Glutamatergic neuron (in vitro differentiated cells): ENCODE measurements around the gene PNCK. TPM values are rescaled to one million over a fixed set of nuclear protein-coding genes. Genes with fewer than 3 reads are reported as not detected.
A peak's percentile ranks its signal among the peaks of the same experiment; 100 is the strongest.

ENCODE experiments used
- DNase-seq: peaks from one replicate; pipeline ENCODE4 v3.0.0; 2022
- H3K27ac Mint-ChIP-seq: one replicate; pipeline ENCODE4 v1.8.0; 2020; ENCODE audit warnings: mild to moderate bottlenecking, mixed read lengths, inconsistent platforms; ENCODE audit not compliant: unreplicated experiment
- H3K27me3 Mint-ChIP-seq: one replicate; pipeline ENCODE4 v1.8.0; 2020; ENCODE audit warnings: mild to moderate bottlenecking, moderate library complexity, mixed read lengths, inconsistent platforms; ENCODE audit not compliant: unreplicated experiment
- H3K36me3 Mint-ChIP-seq: one replicate; pipeline ENCODE4 v1.8.0; 2020; ENCODE audit warnings: mild to moderate bottlenecking, mixed read lengths, inconsistent platforms; ENCODE audit not compliant: unreplicated experiment
- H3K4me1 Mint-ChIP-seq: one replicate; pipeline ENCODE4 v1.8.0; 2020; ENCODE audit warnings: mild to moderate bottlenecking, low read depth, mixed read lengths, inconsistent platforms; ENCODE audit not compliant: unreplicated experiment
- H3K4me3 Mint-ChIP-seq: one replicate; pipeline ENCODE4 v1.8.0; 2020; ENCODE audit warnings: mild to moderate bottlenecking, mixed read lengths, inconsistent platforms; ENCODE audit not compliant: unreplicated experiment
- H3K9me3 Mint-ChIP-seq: one replicate; pipeline ENCODE4 v1.8.0; 2020; ENCODE audit warnings: mild to moderate bottlenecking, moderate library complexity, mixed read lengths, inconsistent platforms; ENCODE audit not compliant: unreplicated experiment
- CTCF ChIP-seq: fragments of 200-600 bp; sonication (generic); IDR thresholded peaks from one replicate; pipeline ENCODE4 v1.5.0; 2021; ENCODE audit not compliant: partially characterized antibody, unreplicated experiment
- long read RNA-seq: library from polyadenylated mRNA; unstranded; transcript quantifications from one replicate; pipeline ENCODE4 v2.0.0, GENCODE V29; 2020; ENCODE audit not compliant: unreplicated experiment
- total RNA-seq: library from RNA; stranded (reverse); fragmentation: NEBNext Ultra II Directional; extraction: Animal tissue kit (Norgen Biotek cat#: 25700); gene quantifications from one replicate; pipeline ENCODE4 v1.2.1, GENCODE V29; 2021; ENCODE audit not compliant: unreplicated experiment

PNCK gene
- total RNA-seq, result 4.3 TPM
- long read RNA-seq, result 0 reads

- peak within 1 kb of the TSS; percentile 60 for H3K4me3 Mint-ChIP-seq
- H3K27me3 Mint-ChIP-seq, result peaks cover 4% of the 10 kb centered on the region
Observed at GRCh38 chrX:153673428-153674218, at the start of gene PNCK. TSS of gene PNCK (minus strand) at chrX:153673813. CDS start at chrX:153673076, 737 bp downstream.

GRCh38 chrX:153722704-153723350 lies 49.2 kb upstream of the PNCK start:
- peak overlapping the region; percentile 88 for H3K4me3 Mint-ChIP-seq
- no peak for TF ChIP-seq CTCF
- no peaks in the 10 kb centered on the region for H3K36me3 Mint-ChIP-seq
- H3K27me3 Mint-ChIP-seq, result no peaks in the 10 kb centered on the region
- H3K4me1 Mint-ChIP-seq, result peaks cover 10% of the 10 kb centered on the region
- peak overlapping the region; percentile 70 for H3K27ac Mint-ChIP-seq
- H3K9me3 Mint-ChIP-seq, result peaks cover 5% of the 10 kb centered on the region
- no peak for DNase-seq

More at GRCh38 chrX:153673428-153674218, at the start of gene PNCK:
- TF ChIP-seq CTCF, result no peak
- no peak for DNase-seq
- Mint-ChIP-seq H3K27ac (no peak within 1 kb of the TSS), H3K9me3 (peaks cover 2% of the 10 kb centered on the region), H3K36me3 (no peaks in the 10 kb centered on the region), H3K4me1 (peaks cover 1% of the 10 kb centered on the region)

GRCh38 chrX:153719701-153720100 lies 46.1 kb upstream of the PNCK start:
- no peak for TF ChIP-seq CTCF
- Mint-ChIP-seq H3K9me3 (peaks cover 3% of the 10 kb centered on the region), H3K4me3 (no peak overlapping the region), H3K27ac (no peak overlapping the region), H3K36me3 (no peaks in the 10 kb centered on the region), H3K4me1 (peaks cover 5% of the 10 kb centered on the region), H3K27me3 (peaks cover 2% of the 10 kb centered on the region)
- DNase-seq, result no peak

- no peak for TF ChIP-seq CTCF
- no peak overlapping the region for H3K27ac Mint-ChIP-seq
- peaks cover 2% of the 10 kb centered on the region for H3K27me3 Mint-ChIP-seq
- DNase-seq, result no peak
- H3K4me3 Mint-ChIP-seq, result no peak overlapping the region
- H3K36me3 Mint-ChIP-seq, result no peaks in the 10 kb centered on the region
- peaks cover 5% of the 10 kb centered on the region for H3K4me1 Mint-ChIP-seq
- peaks cover 3% of the 10 kb centered on the region for H3K9me3 Mint-ChIP-seq
Observed at GRCh38 chrX:153719238-153719637, 45.6 kb upstream of the PNCK start.

- Mint-ChIP-seq H3K4me3 (no peak overlapping the region), H3K27me3 (peaks cover 2% of the 10 kb centered on the region), H3K9me3 (peaks cover 3% of the 10 kb centered on the region), H3K4me1 (peaks cover 5% of the 10 kb centered on the region), H3K36me3 (no peaks in the 10 kb centered on the region), H3K27ac (no peak overlapping the region)
- no peak for DNase-seq
- no peak for TF ChIP-seq CTCF
Observed at GRCh38 chrX:153717445-153717844, 43.8 kb upstream of the PNCK start.
